IPS-11a (cell line): ENCODE data around the gene GTPBP4.
"Not testable (repeated sequence)": the region's sequence is repeated elsewhere in the genome, so short reads cannot be mapped to it uniquely, and the experiment has no call there.

Experiments
- H3K4me3 ChIP-seq: one replicate; pipeline ENCODE4 v1.5.1; 2013; ENCODE audit warnings: low read depth, low read length, control low read depth

The GTPBP4 gene

GRCh38 chr10:988667-989545, 672 bp downstream of the GTPBP4 start:
- H3K4me3 ChIP-seq: peak overlapping the region; percentile 93

- no peak overlapping the region for H3K4me3 ChIP-seq
These were observed 2.6 kb downstream of the GTPBP4 start for GRCh38 chr10:990808-991207.

GRCh38 chr10:992467-992866, 4.2 kb downstream of the GTPBP4 start:
- no peak overlapping the region for H3K4me3 ChIP-seq

- no peak overlapping the region for H3K4me3 ChIP-seq
These were observed 4.6 kb downstream of the GTPBP4 start for GRCh38 chr10:992871-993270.

GRCh38 chr10:994836-995558, 6.8 kb downstream of the GTPBP4 start:
- no peak overlapping the region for H3K4me3 ChIP-seq

- H3K4me3 ChIP-seq: no peak overlapping the region
These were observed 7.3 kb downstream of the GTPBP4 start for GRCh38 chr10:995559-995926.

- H3K4me3 ChIP-seq: no peak overlapping the region
These were observed 7.8 kb downstream of the GTPBP4 start for GRCh38 chr10:996031-996430.

GRCh38 chr10:997266-998022, 9.2 kb downstream of the GTPBP4 start:
- no peak overlapping the region for H3K4me3 ChIP-seq

- H3K4me3 ChIP-seq: no peak overlapping the region
These were observed 14.3 kb downstream of the GTPBP4 start for GRCh38 chr10:1002425-1003006.

- H3K4me3 ChIP-seq: no peak overlapping the region
These were observed 15.8 kb downstream of the GTPBP4 start for GRCh38 chr10:1003884-1004670.

GRCh38 chr10:1006573-1006972, 18.3 kb downstream of the GTPBP4 start:
- no peak overlapping the region for H3K4me3 ChIP-seq

GRCh38 chr10:1007583-1007982, 19.3 kb downstream of the GTPBP4 start:
- H3K4me3 ChIP-seq: no peak overlapping the region

- no peak overlapping the region for H3K4me3 ChIP-seq
These were observed 20.8 kb downstream of the GTPBP4 start for GRCh38 chr10:1009071-1009494.

- H3K4me3 ChIP-seq: not testable (repeated sequence)
These were observed 21.7 kb downstream of the GTPBP4 start for GRCh38 chr10:1009947-1010346.

GRCh38 chr10:1010703-1011102, 22.5 kb downstream of the GTPBP4 start:
- no peak overlapping the region for H3K4me3 ChIP-seq

- H3K4me3 ChIP-seq: no peak overlapping the region
These were observed 23.5 kb downstream of the GTPBP4 start for GRCh38 chr10:1011696-1012095.

GRCh38 chr10:1015688-1016087, 27.5 kb downstream of the GTPBP4 start:
- H3K4me3 ChIP-seq: no peak overlapping the region

GRCh38 chr10:1019362-1019761, 31.1 kb downstream of the GTPBP4 start:
- no peak overlapping the region for H3K4me3 ChIP-seq

- H3K4me3 ChIP-seq: no peak overlapping the region
These were observed 32.2 kb downstream of the GTPBP4 start for GRCh38 chr10:1020460-1020859.

GRCh38 chr10:1020958-1021357, 32.7 kb downstream of the GTPBP4 start:
- no peak overlapping the region for H3K4me3 ChIP-seq
